Measurements from ENCODE around the gene CDH7. TPM values are rescaled to one million over a fixed set of nuclear protein-coding genes. Genes with fewer than 3 reads are reported as not detected.

Gene CDH7
- total RNA-seq, 1 experiment from 2014 or later: not detected

- TF ChIP-seq SIN3A (IDR thresholded peaks at IDR 0.05; ENCODE audit: borderline replicate concordance, insufficient read depth, low read depth, low read length): no peak
These were observed 60.5 kb downstream of the CDH7 start for GRCh38 chr18:65811307-65811706.

GRCh38 chr18:65815506-65815905, 64.7 kb downstream of the CDH7 start:
- intact Hi-C loops (cut with micrococcal nuclease; ENCODE audit: unreplicated experiment): no loop called here
- no peak for DNase-seq (ENCODE audit: low read depth, low spot score)
- H3K4me3 ChIP-seq (ENCODE audit: low read depth in 2 of 2, low read length in 2 of 2): no peak overlapping the region
- TF ChIP-seq SIN3A (IDR thresholded peaks at IDR 0.05; ENCODE audit: borderline replicate concordance, insufficient read depth, low read depth, low read length) (no peak), REST (IDR thresholded peaks at IDR 0.05; ENCODE audit: insufficient read depth in 1 of 2, low read depth in 2 of 2, low read length in 1 of 2) (no peak), POLR2AphosphoS5 (IDR thresholded peaks at IDR 0.05; ENCODE audit: low read depth, low read length) (no peak), TCF7L2 (IDR thresholded peaks at IDR 0.05; ENCODE audit: low read depth, low read length) (no peak), CTCF (IDR thresholded peaks at IDR 0.05) (no peak)
- H3K4me1 ChIP-seq (ENCODE audit: control insufficient read depth, insufficient read depth, low read length): no peaks in the 10 kb centered on the region
- BruUV-seq (replicated peaks): no TSS peak
- ATAC-seq: no peak
- ChIA-PET POLR2A (no interaction called here), CTCF (no interaction called here)
- no peaks in the 10 kb centered on the region for H3K27me3 ChIP-seq (ENCODE audit: control insufficient read depth, insufficient read depth, low read length)
- no peak overlapping the region for H3K27ac ChIP-seq (ENCODE audit: low read length)
- in situ Hi-C loops (cut with HindIII; ENCODE audit: low pct_unique_long_range_greater_than_20kb, low sequenced_read_pairs): no loop called here
- no peaks in the 10 kb centered on the region for H3K36me3 ChIP-seq (ENCODE audit: control insufficient read depth, insufficient read depth, low read length)
- H3K9me3 ChIP-seq (ENCODE audit: control insufficient read depth, insufficient read depth, low read depth, low read length): no peaks in the 10 kb centered on the region

More at GRCh38 chr18:65811307-65811706, 60.5 kb downstream of the CDH7 start:
- intact Hi-C loops (cut with micrococcal nuclease; ENCODE audit: unreplicated experiment) (no loop called here), in situ Hi-C loops (cut with HindIII; ENCODE audit: low pct_unique_long_range_greater_than_20kb, low sequenced_read_pairs) (no loop called here)
- CTCF ChIA-PET: no interaction called here
- BruUV-seq (replicated peaks): no TSS peak
- POLR2A ChIA-PET: no interaction called here
- no peak overlapping the region for H3K4me3 ChIP-seq (ENCODE audit: low read depth in 2 of 2, low read length in 2 of 2)
- H3K9me3 ChIP-seq (ENCODE audit: control insufficient read depth, insufficient read depth, low read depth, low read length): no peaks in the 10 kb centered on the region
- no peaks in the 10 kb centered on the region for H3K36me3 ChIP-seq (ENCODE audit: control insufficient read depth, insufficient read depth, low read length)
- no peak overlapping the region for H3K27ac ChIP-seq (ENCODE audit: low read length)
- DNase-seq (ENCODE audit: low read depth, low spot score) (no peak), ATAC-seq (no peak)
- H3K4me1 ChIP-seq (ENCODE audit: control insufficient read depth, insufficient read depth, low read length): no peaks in the 10 kb centered on the region
- no peaks in the 10 kb centered on the region for H3K27me3 ChIP-seq (ENCODE audit: control insufficient read depth, insufficient read depth, low read length)

GRCh38 chr18:65817178-65817577, 66.4 kb downstream of the CDH7 start:
- ATAC-seq: no peak
- H3K4me1 ChIP-seq (ENCODE audit: control insufficient read depth, insufficient read depth, low read length): no peaks in the 10 kb centered on the region
- no peak overlapping the region for H3K27ac ChIP-seq (ENCODE audit: low read length)
- in situ Hi-C loops (cut with HindIII; ENCODE audit: low pct_unique_long_range_greater_than_20kb, low sequenced_read_pairs): no loop called here
- no TSS peak for BruUV-seq (replicated peaks)
- intact Hi-C loops (cut with micrococcal nuclease; ENCODE audit: unreplicated experiment): no loop called here
- H3K36me3 ChIP-seq (ENCODE audit: control insufficient read depth, insufficient read depth, low read length): no peaks in the 10 kb centered on the region
- no peaks in the 10 kb centered on the region for H3K27me3 ChIP-seq (ENCODE audit: control insufficient read depth, insufficient read depth, low read length)
- ChIA-PET CTCF (no interaction called here), POLR2A (no interaction called here)
- H3K4me3 ChIP-seq (ENCODE audit: low read depth in 2 of 2, low read length in 2 of 2): no peak overlapping the region
- no peak for DNase-seq (ENCODE audit: low read depth, low spot score)
- no peak for TF ChIP-seq SIN3A (IDR thresholded peaks at IDR 0.05; ENCODE audit: borderline replicate concordance, insufficient read depth, low read depth, low read length)
- TF ChIP-seq CTCF (IDR thresholded peaks at IDR 0.05): no peak
- TF ChIP-seq TCF7L2 (IDR thresholded peaks at IDR 0.05; ENCODE audit: low read depth, low read length): no peak
- TF ChIP-seq POLR2AphosphoS5 (IDR thresholded peaks at IDR 0.05; ENCODE audit: low read depth, low read length): no peak
- TF ChIP-seq REST (IDR thresholded peaks at IDR 0.05; ENCODE audit: insufficient read depth in 1 of 2, low read depth in 2 of 2, low read length in 1 of 2): no peak
- H3K9me3 ChIP-seq (ENCODE audit: control insufficient read depth, insufficient read depth, low read depth, low read length): no peaks in the 10 kb centered on the region
